Caco-2 (cell line): ENCODE results near the gene TRIM6. TPM values are rescaled to one million over a fixed set of nuclear protein-coding genes. Genes with fewer than 3 reads are reported as not detected.
A peak's percentile ranks its signal among the peaks of the same experiment; 100 is the strongest.
"Not testable (repeated sequence)": the region's sequence is repeated elsewhere in the genome, so short reads cannot be mapped to it uniquely, and the experiment has no call there.

ENCODE experiments used
- BruUV-seq: library from RNA; stranded (reverse); fragments of 400-500 nt; replicated peaks from 2 replicates; lab custom pipeline; 2021; lab: Mats Ljungman, UMichigan
- CTCF ChIA-PET: fragments of 300-600 bp; sonication (Branson Sonifier 250); formaldehyde crosslinking; loops from one replicate; lab custom pipeline; 2022; ENCODE audit warnings: antibody characterized with exemption; lab: Charles Lee
- POLR2A ChIA-PET: fragments of 300-600 bp; sonication (Branson Sonifier 250); formaldehyde crosslinking; loops from one replicate; lab custom pipeline; 2022; ENCODE audit warnings: antibody characterized with exemption; lab: Charles Lee
- DNase-seq, 2 experiments: peaks; one replicate each; pipeline versions ENCODE4 v3.0.0 to v3.0.0-alpha.2; 2020 to 2022
- H3K27me3 ChIP-seq: replicated peaks from 2 replicates; pipeline ENCODE4 v1.6.0; 2011; ENCODE audit warnings: low read length; ENCODE audit not compliant: control insufficient read depth, insufficient read depth
- H3K36me3 ChIP-seq: 2 replicates; pipeline ENCODE4 v1.5.1; 2011; ENCODE audit warnings: low read length; ENCODE audit not compliant: control insufficient read depth, insufficient read depth
- H3K4me1 ChIP-seq: fragments of 250-450 bp; sonication (Bioruptor Pico); 2 replicates; pipeline ENCODE4 v1.5.1; 2020; ENCODE audit warnings: mild to moderate bottlenecking
- H3K4me3 ChIP-seq: 2 replicates; pipeline ENCODE4 v1.5.1; 2011; ENCODE audit warnings: low read depth, mild to moderate bottlenecking, control low read depth, low read length
- H3K9me3 ChIP-seq: fragments of 250-450 bp; sonication (Bioruptor Pico); 2 replicates; pipeline ENCODE4 v1.5.1; 2020; ENCODE audit warnings: mild to moderate bottlenecking, moderate library complexity
- H3K27ac Mint-ChIP-seq: one replicate; pipeline ENCODE4 v1.8.0; 2022; ENCODE audit warnings: mixed read lengths; ENCODE audit not compliant: unreplicated experiment
- H3K27me3 Mint-ChIP-seq: one replicate; pipeline ENCODE4 v1.8.0; 2022; ENCODE audit warnings: mixed read lengths; ENCODE audit not compliant: insufficient read depth, unreplicated experiment
- H3K36me3 Mint-ChIP-seq: one replicate; pipeline ENCODE4 v1.8.0; 2022; ENCODE audit warnings: mild to moderate bottlenecking, mixed read lengths; ENCODE audit not compliant: insufficient read depth, unreplicated experiment
- H3K4me1 Mint-ChIP-seq: one replicate; pipeline ENCODE4 v1.8.0; 2022; ENCODE audit warnings: low read depth, mixed read lengths; ENCODE audit not compliant: unreplicated experiment
- H3K4me3 Mint-ChIP-seq: one replicate; pipeline ENCODE4 v1.8.0; 2022; ENCODE audit warnings: mild to moderate bottlenecking, moderate library complexity, mixed read lengths; ENCODE audit not compliant: unreplicated experiment
- H3K9me3 Mint-ChIP-seq: one replicate; pipeline ENCODE4 v1.8.0; 2022; ENCODE audit warnings: mixed read lengths; ENCODE audit not compliant: unreplicated experiment
- CTCF ChIP-seq, 2 experiments: fragments of 200-600 bp in 1 of 2; IDR thresholded peaks; 1 replicate in 1 of 2; 2 replicates in 1 of 2; pipeline versions ENCODE4 v1.5.1 to v1.8.0; 2011 to 2022; ENCODE audit warnings: antibody characterized with exemption in 1 of 2, control low read depth in 1 of 2, inconsistent platforms in 1 of 2, low read depth in 1 of 2, low read length in 1 of 2, mild to moderate bottlenecking in 1 of 2, moderate library complexity in 1 of 2; ENCODE audit not compliant: insufficient read depth in 1 of 2, severe bottlenecking in 1 of 2, unreplicated experiment in 1 of 2
- intact Hi-C: fragments of 100-400 bp; cut with micrococcal nuclease; formaldehyde crosslinking; loops from one replicate; pipeline ENCODE4 v1.10.0; 2022; ENCODE audit not compliant: unreplicated experiment
- total RNA-seq: library from RNA; stranded (reverse); gene quantifications from 2 replicates; pipeline ENCODE4 v1.2.3, GENCODE V29; 2022

Gene TRIM6
- total RNA-seq, 1 experiment from 2014 or later = 0.43 TPM

- no TSS peak for BruUV-seq
- H3K27me3 Mint-ChIP-seq = no peaks in the 10 kb centered on the region
- no peak overlapping the region for H3K4me3 Mint-ChIP-seq
- H3K4me1 Mint-ChIP-seq = no peaks in the 10 kb centered on the region
- H3K9me3 Mint-ChIP-seq = no peaks in the 10 kb centered on the region
- no peaks in the 10 kb centered on the region for H3K36me3 Mint-ChIP-seq
- ChIA-PET POLR2A (no interaction called here), CTCF (interaction anchor here (0.8 to 1.6 kb wide), 5 partner anchors 21 to 291 kb away, joined by 3 to 7 read pairs (median 4); partner anchors contain the start of gene TRIM5)
- peak; percentile 87 to 95 for TF ChIP-seq CTCF (IDR thresholded peaks at IDR 0.05; ENCODE audit: insufficient read depth in 1 of 2, low read depth in 1 of 2, low read length in 1 of 2, severe bottlenecking in 1 of 2, unreplicated experiment in 1 of 2)
- peak; percentile 74 to 77 for DNase-seq
- H3K4me1 ChIP-seq = no peaks in the 10 kb centered on the region
- no peaks in the 10 kb centered on the region for H3K36me3 ChIP-seq
- H3K4me3 ChIP-seq = no peak overlapping the region
- H3K27me3 ChIP-seq = no peaks in the 10 kb centered on the region
- no peaks in the 10 kb centered on the region for H3K9me3 ChIP-seq
- H3K27ac Mint-ChIP-seq = no peak overlapping the region
- intact Hi-C loops = loop anchor here (1.0 to 2.0 kb wide), 6 partner anchors 20 to 291 kb away; partner anchors contain the start of genes OR52N2 and TRIM5
Measured at GRCh38 chr11:5600374-5600851, 4.0 kb downstream of the TRIM6 start.

- H3K27me3 ChIP-seq, H3K4me1 ChIP-seq, BruUV-seq, DNase-seq, H3K36me3 Mint-ChIP-seq, H3K36me3 ChIP-seq, CTCF ChIA-PET, H3K9me3 Mint-ChIP-seq, H3K27ac Mint-ChIP-seq, H3K4me1 Mint-ChIP-seq, H3K27me3 Mint-ChIP-seq, H3K4me3 Mint-ChIP-seq, H3K9me3 ChIP-seq, H3K4me3 ChIP-seq, intact Hi-C loops, POLR2A ChIA-PET: not testable (repeated sequence)
Measured at GRCh38 chr11:5602791-5603190, 6.4 kb downstream of the TRIM6 start.

- no peak for DNase-seq
- Mint-ChIP-seq H3K4me3 (no peak overlapping the region), H3K4me1 (no peaks in the 10 kb centered on the region), H3K27me3 (no peaks in the 10 kb centered on the region), H3K9me3 (no peaks in the 10 kb centered on the region), H3K27ac (no peak overlapping the region), H3K36me3 (no peaks in the 10 kb centered on the region)
- no TSS peak for BruUV-seq
- ChIA-PET CTCF (no interaction called here), POLR2A (no interaction called here)
- no peaks in the 10 kb centered on the region for H3K4me1 ChIP-seq
- intact Hi-C loops = no loop called here
- no peak overlapping the region for H3K4me3 ChIP-seq
- H3K36me3 ChIP-seq = no peaks in the 10 kb centered on the region
- no peaks in the 10 kb centered on the region for H3K9me3 ChIP-seq
- no peak for TF ChIP-seq CTCF (IDR thresholded peaks at IDR 0.05; ENCODE audit: insufficient read depth in 1 of 2, low read depth in 1 of 2, low read length in 1 of 2, severe bottlenecking in 1 of 2, unreplicated experiment in 1 of 2)
- no peaks in the 10 kb centered on the region for H3K27me3 ChIP-seq
Measured at GRCh38 chr11:5603326-5603725, 6.9 kb downstream of the TRIM6 start.
